ENCODE results near the gene WT1.

DNA sequence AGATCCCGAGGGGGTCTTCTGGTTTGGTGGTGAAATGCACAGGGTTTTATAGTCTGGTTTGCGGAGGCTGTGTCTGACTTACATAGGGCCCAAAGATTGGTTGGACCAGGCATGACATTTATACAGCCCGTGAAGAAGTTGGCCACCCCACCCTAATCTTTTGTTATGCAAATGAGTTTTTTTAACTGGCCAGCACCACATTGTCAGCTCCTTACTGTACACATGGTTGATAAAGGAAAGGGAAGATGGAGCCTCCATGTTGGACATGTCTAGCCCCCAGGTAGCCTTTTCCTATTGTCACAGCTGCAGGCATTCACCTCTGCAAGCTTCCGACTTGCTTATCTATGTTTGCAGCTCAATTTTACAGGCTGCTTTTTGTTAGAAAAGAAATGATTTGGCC lies 70.1 kb downstream of the WT1 start:
- no peak for TF ChIP-seq ZSCAN30 (tag by site-specific recombination; IDR thresholded peaks at IDR 0.05)
- TF ChIP-seq, protein P1, sequence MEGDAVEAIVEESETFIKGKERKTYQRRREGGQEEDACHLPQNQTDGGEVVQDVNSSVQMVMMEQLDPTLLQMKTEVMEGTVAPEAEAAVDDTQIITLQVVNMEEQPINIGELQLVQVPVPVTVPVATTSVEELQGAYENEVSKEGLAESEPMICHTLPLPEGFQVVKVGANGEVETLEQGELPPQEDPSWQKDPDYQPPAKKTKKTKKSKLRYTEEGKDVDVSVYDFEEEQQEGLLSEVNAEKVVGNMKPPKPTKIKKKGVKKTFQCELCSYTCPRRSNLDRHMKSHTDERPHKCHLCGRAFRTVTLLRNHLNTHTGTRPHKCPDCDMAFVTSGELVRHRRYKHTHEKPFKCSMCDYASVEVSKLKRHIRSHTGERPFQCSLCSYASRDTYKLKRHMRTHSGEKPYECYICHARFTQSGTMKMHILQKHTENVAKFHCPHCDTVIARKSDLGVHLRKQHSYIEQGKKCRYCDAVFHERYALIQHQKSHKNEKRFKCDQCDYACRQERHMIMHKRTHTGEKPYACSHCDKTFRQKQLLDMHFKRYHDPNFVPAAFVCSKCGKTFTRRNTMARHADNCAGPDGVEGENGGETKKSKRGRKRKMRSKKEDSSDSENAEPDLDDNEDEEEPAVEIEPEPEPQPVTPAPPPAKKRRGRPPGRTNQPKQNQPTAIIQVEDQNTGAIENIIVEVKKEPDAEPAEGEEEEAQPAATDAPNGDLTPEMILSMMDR (tag by site-specific recombination; IDR thresholded peaks at IDR 0.05), result no peak
- TF ChIP-seq, protein P2, sequence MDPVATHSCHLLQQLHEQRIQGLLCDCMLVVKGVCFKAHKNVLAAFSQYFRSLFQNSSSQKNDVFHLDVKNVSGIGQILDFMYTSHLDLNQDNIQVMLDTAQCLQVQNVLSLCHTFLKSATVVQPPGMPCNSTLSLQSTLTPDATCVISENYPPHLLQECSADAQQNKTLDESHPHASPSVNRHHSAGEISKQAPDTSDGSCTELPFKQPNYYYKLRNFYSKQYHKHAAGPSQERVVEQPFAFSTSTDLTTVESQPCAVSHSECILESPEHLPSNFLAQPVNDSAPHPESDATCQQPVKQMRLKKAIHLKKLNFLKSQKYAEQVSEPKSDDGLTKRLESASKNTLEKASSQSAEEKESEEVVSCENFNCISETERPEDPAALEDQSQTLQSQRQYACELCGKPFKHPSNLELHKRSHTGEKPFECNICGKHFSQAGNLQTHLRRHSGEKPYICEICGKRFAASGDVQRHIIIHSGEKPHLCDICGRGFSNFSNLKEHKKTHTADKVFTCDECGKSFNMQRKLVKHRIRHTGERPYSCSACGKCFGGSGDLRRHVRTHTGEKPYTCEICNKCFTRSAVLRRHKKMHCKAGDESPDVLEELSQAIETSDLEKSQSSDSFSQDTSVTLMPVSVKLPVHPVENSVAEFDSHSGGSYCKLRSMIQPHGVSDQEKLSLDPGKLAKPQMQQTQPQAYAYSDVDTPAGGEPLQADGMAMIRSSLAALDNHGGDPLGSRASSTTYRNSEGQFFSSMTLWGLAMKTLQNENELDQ (tag by site-specific recombination; IDR thresholded peaks at IDR 0.05; ENCODE audit: low read depth), result no peak

Data from HEK293 (cell line).